ENCODE measurements around the gene SVIL.

The SVIL gene, protein sequence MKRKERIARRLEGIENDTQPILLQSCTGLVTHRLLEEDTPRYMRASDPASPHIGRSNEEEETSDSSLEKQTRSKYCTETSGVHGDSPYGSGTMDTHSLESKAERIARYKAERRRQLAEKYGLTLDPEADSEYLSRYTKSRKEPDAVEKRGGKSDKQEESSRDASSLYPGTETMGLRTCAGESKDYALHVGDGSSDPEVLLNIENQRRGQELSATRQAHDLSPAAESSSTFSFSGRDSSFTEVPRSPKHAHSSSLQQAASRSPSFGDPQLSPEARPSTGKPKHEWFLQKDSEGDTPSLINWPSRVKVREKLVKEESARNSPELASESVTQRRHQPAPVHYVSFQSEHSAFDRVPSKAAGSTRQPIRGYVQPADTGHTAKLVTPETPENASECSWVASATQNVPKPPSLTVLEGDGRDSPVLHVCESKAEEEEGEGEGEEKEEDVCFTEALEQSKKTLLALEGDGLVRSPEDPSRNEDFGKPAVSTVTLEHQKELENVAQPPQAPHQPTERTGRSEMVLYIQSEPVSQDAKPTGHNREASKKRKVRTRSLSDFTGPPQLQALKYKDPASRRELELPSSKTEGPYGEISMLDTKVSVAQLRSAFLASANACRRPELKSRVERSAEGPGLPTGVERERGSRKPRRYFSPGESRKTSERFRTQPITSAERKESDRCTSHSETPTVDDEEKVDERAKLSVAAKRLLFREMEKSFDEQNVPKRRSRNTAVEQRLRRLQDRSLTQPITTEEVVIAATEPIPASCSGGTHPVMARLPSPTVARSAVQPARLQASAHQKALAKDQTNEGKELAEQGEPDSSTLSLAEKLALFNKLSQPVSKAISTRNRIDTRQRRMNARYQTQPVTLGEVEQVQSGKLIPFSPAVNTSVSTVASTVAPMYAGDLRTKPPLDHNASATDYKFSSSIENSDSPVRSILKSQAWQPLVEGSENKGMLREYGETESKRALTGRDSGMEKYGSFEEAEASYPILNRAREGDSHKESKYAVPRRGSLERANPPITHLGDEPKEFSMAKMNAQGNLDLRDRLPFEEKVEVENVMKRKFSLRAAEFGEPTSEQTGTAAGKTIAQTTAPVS (N-terminal part only)

GRCh38 chr10:29634764-29635625, at the start of gene SVIL:
TSS of gene SVIL (minus strand) at chr10:29634971. CDS start at chr10:29555058, 79,913 bp downstream.
- FAIRE-seq, result no peak

- FAIRE-seq, result no peak
These were observed 47.1 kb upstream of the SVIL start for GRCh38 chr10:29681676-29682448.

GRCh38 chr10:29680091-29680490, 45.3 kb upstream of the SVIL start:
- no peak for FAIRE-seq

DNA sequence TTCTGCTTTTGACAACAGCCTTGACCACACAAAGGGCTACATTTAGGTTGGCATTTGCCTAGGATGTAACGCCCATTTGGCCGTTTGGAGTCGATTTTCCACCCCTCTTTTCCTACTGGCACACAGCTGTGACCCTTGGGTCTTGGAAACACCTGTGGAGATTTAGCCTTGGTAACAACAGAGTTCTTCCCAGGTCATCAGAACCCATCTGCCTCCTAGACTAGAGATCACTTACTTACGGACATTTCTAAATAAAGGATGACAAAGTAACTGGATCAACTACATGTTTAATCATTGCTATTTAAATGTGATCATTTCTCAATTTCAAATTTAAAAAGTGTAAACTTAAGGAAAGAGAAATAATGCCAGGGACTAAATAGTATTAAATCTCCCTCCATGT, 42.0 kb upstream of the SVIL start:
- no peak for FAIRE-seq

GRCh38 chr10:29675984-29676383, 41.2 kb upstream of the SVIL start:
- FAIRE-seq, result no peak

DNA sequence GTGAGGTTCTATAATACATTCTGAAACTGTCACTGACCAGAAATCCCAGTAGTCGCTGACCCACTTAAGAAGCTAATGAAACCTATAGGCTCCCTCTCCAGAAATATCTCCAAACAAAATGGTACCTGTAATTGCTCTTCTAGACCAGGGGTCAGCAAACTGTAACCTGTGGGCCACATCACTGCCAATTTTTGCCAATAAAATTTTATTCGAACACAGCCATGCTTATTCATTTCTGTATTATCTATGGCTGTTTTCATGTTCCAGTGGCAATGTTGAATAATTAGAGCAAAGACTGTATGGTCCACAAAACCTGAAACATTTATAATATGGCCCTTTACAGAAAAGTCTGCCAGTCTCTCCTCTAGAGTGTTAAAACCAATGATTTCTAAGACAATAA, 37.2 kb upstream of the SVIL start:
- FAIRE-seq, result no peak

DNA sequence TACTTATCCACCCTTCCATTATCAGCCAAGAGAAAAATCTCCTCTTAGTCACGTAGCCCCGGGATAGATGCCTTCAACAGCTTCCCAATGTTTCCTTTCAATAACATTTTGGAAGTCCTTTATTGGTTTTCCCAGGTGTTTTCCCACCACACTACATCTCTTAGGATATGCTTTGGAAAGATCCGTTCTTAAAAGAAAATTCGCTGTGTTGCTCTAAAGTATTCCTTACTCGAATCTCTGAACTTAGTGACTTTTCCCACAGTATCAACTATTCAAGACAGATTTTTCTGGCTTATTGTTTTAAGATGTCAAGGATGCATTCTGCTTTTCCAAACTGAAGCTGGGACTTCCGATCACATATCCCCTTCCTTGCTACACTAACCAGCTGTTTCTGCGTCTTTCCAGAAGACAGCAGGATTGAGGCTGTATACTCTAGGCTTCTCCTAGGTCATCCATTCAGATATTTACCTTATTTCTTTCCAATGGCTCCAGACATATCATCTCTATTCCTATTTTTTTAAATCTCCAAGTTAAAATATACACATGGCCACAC, 36.5 kb upstream of the SVIL start:
- no peak for FAIRE-seq

- FAIRE-seq, result no peak
These were observed 36.0 kb upstream of the SVIL start for GRCh38 chr10:29670761-29671160.

DNA sequence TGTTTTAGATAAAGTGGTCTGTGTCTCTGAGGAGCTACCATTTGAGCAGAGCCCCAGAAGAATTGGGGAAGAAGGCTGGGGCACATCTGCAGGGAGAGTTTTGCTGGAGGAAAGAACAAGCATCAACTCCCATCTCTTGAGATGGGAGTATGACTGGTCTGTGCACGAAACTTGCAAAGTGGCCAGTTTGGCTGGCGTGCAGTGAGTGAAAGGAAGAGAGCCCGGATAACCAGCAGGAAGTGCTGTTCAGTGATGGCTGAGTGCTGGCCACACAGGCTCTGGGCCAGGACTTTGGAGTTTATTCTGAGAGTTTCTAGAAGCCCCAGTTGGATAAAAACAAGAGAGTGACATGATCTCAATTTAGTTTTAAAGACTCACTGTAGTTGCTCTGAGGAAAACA, 34.4 kb upstream of the SVIL start:
- FAIRE-seq, result no peak

DNA sequence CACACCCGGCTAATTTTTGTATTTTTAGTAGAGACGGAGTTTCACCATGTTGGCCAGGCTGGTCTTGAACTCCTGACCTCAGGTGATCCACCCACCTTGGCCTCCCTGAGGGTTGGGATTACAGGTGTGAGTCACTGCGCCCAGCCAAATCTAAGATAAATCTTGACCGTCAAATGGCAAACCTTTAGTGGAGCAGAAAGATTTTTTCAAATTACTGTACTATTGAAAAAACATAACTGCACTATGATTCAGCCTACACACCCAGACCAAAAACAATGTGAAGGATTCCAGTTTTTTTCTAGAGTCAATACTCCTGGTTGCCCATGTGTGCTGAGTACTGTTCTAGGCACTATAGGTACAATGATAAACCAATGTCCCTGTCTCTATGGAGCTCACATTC, 33.9 kb upstream of the SVIL start:
- FAIRE-seq, result no peak

GRCh38 chr10:29667191-29667590, 32.4 kb upstream of the SVIL start:
- FAIRE-seq, result no peak

DNA sequence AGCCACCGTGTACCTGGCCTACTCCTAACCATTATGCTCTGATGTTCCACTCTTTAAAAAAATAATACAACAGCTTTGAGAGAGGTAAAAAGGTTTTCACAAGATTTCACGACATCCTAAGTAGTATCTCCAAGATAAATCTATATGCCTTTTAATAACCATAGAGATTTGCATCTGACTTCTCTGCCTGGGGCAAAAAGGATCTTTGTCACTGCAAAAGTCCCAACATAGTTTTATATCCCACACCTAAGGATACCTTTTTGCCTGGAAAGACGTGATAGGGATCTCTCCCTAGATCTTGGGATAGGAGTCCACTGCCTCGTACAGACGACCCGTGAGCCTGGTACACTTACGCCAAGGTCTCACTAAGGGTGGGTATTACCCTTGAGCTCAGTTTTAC, 31.4 kb upstream of the SVIL start:
- FAIRE-seq, result no peak

DNA sequence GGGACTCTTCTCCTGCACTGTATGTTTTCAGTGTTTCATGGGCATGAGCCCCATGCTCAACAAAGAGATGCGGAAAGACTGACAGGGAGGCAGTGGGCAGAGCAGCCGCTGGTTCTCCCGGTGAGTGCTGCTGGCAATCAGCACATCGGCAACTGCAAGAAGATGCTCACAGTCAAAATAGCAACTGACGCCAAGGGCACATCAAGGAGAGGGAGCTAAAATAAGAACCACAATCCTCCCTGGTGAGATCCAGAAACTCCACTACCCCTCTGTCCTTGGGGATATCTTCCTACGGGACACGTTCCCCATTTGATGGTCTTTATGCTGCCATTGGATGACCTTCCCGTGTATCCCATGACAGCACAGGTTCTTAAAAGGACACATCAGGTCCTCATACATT, 28.9 kb upstream of the SVIL start:
- no peak for FAIRE-seq

GRCh38 chr10:29658984-29659965, 24.5 kb upstream of the SVIL start:
- no peak for FAIRE-seq

DNA sequence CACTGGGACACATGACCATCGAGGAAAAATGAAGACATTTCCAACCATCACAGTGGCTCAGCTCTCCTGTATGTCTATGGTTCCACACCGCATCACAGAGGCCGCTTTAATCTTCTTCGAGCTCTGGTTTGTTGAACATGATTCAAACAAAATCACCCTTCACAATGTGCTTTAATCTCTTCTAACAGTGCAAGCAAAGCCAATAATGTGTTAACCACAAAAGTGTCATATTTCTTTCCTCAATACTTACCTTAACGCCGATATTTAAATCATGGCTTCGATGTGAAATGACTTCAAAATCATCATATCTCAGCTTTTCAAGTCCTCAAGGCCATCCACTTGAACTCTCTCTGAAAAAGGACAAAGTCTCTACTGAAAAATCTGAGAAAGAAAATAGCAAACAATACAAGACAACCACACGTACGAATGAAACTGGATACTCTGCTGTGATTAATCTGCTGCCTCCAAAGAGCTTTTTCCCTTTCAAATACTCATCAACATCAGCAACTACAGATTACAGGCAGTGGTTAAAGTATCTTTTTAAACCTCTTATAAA, 23.0 kb upstream of the SVIL start:
- no peak for FAIRE-seq

GRCh38 chr10:29656451-29656992, 21.8 kb upstream of the SVIL start:
- no peak for FAIRE-seq

GRCh38 chr10:29652192-29652591, 17.4 kb upstream of the SVIL start:
- FAIRE-seq, result no peak

DNA sequence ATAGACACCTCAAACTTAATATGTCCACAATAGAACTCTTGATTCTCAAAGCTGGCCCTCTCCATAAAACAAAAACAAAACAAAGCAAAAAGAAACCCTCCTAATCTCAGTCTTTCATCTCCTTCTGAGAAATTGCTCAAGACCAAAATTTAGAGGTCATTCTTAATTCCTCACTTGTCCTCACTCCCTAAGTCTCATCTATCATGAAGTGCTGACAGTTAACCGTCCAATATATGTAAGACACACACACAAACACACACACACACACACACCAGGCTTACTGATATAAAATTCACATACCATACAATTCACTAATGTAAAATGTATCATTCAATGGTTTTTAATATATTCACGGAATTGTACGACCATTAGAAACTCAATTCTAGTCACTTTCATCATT, 17.0 kb upstream of the SVIL start:
- no peak for FAIRE-seq

DNA sequence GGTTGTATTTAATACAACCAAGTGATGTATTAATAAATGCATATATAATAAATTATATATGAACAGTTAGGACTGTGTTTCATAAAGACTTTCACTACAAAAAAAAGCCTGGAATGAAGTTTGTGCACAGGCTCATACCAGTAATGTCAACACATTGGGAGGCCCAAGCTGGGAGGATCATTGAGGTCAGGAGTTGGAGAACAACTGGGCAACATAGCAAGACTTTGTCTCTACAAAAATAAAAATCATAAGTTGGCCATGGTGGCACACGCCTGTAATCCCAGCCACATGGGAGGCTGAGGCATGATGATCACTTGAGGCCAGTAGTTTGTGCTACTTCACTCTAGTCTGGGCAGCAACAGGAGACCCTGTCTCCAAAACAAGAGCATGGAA, 15.8 kb upstream of the SVIL start:
- no peak for FAIRE-seq

Measured in TTC549 (cell line).